HG02642 (cell line): ENCODE data around the gene GPC4.
"Not testable (repeated sequence)": the region's sequence is repeated elsewhere in the genome, so short reads cannot be mapped to it uniquely, and the experiment has no call there.

ENCODE experiments used
- ATAC-seq: cut with Tn5 transposase; IDR thresholded peaks from one replicate; pipeline ENCODE4 v1.9.1; 2021; ENCODE audit warnings: mild to moderate bottlenecking; ENCODE audit not compliant: unreplicated experiment, poor library complexity

The GPC4 gene

DNA sequence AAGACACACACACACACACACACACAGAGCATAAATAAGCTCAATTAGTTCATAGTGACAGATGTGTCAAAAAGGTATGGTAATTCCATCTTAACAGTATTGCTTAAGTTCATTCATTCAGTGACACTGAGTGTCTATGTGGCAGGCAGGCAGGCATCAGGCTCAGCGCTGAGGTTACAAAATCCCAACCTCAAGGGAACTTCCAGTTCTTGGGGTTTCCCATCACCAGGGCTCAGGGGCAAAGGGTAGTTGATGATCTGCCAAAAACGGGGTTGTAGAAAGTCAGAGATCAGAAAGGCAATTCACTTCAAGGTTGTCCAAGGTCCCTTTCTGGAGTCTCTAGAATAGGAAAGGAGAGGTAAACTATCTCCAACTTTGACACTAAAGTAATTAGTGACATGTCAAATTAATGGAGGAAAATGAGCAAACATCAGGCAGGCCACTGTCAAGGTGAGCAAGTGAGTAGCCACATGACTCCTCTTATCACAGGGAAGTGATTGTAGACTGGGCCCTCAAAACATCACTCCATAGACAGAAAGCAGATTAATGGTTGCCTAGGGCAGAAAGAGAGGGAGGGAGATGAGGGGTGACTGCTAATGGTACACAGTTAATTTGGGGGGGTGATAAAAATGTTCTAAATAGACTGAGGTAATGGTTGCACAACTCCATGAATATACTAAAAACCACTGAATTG is 41.8 kb downstream of the GPC4 start:
- no peak for ATAC-seq

DNA sequence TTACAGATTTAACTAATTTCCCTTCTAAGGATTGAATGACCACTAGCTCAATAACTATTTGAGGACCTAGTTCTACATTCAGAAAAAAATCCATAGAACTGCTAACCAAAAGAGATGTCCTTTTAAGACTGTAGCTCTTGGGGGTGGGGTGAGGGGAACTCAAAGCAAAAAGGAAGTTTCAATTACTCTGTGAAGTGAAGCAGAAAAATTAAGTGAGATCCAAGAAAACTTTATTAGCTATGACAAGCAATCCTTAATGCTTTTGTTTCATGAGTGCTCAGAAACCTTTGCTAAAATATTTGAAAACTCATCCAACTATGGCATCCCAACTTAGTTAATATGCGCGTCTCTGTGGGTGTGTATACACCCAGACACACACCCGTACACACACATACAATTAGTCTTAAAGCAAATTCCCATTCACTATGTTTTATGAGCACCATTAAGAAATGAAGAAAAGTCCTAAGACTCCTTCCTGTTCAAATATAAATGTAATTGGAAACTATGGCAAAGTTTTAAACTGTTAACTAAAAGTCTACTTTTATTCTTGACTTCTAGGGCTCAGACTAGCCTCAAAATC is 44.5 kb downstream of the GPC4 start:
- no peak for ATAC-seq

DNA sequence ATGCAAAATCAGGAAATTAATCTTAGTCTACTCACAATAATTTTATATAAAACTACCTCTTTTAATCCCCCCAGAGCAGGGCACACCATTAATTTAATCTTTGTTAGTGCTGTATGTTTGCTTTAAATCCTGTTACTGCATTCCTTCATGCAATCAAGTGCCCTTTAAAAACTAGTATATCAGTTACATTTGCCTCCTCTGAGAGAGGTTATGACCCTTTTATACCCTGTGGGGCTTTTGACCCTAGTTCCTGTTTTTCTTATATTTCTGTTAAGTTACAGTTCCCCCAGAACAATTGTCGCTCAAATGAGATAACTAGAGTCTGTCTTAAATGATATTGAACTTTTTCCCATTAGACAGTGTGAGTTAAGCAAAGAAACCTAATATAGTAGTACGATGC is 46.2 kb downstream of the GPC4 start:
- ATAC-seq = no peak

DNA sequence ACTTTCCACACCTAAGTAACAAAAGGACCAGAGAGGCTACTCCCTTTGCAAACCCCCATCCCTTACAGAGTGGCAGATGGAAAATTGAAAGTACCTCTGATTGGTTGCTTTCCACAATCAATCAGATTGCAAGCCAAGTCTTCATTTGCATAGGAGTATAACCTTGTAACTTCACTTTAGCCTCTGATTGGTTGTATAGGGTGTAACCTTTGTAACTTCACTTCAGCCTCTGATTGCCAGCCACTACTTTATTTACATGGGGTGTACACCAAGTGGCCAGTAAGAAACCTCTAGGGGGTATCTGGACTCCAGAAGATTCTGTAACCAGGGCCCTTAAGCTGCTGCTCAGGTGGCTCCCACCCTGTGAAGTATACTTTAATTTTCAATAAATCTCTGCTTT is 48.6 kb downstream of the GPC4 start:
- ATAC-seq = no peak

DNA sequence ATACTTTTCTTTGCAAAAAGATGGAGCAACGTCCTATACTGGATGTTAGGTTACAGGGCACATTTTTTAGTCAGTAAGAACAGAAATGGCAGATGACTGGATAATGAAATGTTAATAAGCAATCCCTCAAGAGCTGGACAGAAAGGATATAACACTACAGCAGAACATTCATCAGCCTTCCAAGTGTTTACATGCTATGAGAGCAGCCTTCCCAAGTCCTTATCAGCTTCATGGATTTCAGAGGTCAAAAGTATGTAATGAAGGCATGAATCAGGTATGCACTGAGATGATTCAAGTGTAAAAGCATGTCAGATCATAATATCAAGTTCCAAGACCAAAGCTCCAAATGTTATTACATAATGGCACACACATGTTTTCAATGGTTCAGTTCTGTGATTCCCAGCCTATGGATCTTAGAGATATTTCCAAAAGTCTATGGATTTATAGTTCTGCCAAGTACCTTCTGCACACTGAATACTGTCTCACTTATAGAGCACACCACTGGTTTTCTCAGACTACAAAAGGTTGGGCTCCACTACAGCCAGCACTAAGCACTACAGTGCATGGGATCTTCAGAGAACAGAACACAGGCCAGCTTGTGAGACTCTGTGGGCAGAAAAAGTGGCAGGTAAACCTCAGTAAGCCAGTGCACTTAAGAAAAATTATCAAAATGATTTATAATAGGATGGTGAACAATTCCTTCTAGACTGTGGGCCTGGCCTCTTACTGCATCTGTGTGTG is 49.2 kb downstream of the GPC4 start:
- no peak for ATAC-seq

DNA sequence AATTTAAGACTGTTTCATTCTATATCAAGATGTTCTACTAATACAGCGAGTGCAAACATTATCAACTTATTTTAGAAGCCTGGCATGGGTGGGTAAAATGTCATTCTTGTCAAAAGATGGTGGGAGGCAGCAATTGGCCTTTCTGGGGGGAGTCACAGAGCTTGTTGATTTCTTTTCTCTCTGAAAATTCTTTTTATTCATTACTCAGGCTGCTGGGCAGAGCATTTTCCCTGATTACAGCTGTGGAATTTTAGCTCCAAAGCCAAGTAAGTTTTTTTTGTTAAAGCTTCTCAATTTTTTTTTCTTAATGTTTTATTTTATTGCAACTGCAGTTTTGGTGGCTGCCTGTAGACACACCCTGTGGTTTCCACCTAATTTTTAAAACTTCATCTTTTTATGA is 50.4 kb downstream of the GPC4 start:
- no peak for ATAC-seq

DNA sequence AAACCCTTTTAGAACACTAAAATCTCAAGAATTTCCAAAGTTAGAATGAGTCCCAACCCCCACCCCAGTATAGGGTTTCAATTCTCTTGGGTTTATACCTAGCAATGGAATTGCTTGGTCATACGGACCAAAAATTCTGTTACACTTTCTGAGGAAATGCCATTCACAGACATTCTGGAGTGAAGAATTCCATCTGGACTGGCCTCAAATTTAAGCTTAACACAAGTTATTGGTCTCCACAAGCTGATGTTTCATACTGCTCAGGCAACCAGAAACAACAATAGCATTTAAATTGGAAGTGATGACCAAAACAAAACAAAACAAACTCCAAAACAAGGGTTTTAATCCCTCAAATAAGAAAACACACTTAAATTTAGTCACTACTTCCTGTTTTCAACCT is 51.1 kb downstream of the GPC4 start:
- no peak for ATAC-seq

DNA sequence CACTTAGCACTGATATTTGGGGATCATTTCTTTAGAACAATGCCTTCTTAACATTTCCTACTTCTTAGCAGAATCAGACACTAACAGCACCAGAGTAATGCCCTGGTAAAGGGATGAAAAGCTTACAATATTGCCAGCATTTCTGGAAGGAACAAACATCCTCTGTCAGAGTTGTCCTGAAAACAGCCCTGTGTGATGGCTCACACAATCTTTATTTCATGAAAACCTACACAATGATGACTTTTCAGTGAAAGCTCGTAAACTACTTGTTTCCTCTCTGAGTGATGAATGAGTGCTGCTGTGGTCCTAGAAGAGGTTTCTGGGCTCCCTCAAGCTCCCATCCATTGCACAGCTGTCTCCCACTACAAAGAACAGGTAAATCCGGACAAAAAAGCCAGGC is 52.8 kb downstream of the GPC4 start:
- ATAC-seq = no peak

DNA sequence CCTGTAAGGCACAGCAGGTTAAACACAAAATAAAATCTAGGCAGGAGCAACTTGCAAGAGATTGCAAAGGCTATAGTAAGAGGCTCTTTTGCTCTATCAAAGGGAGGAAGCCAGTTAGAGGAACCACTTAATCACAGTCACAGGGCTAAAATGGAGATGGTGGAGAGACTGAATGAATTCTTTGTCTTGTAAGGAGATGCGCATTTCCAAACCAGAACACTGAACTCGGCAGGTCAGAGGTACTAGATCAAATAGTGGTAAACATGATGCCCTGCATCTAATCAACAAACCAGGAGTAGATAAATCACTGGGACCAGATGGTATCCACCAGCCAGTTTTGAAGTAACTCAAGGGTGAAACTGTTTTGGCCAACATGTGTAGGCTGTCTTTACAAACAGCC is 55.8 kb downstream of the GPC4 start:
- no peak for ATAC-seq

DNA sequence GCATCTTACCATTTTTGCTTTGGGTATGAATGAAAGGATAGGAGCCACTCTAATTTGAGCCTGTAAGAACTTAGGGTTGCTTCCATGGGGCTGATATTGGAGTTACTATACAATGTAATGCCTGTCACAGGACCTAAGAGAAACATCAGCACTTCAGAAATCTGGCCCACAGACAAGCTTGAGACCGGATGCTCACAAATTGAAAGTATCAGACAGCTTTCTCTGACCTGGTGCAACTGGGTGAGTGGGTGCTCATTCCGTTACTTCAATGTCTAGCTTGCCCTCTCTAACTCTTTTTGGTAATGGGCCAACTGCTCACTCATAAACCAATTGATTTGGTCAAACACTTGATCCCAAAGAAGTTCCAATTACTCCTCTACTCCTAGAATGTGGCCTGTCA is 62.1 kb downstream of the GPC4 start:
- ATAC-seq = no peak

DNA sequence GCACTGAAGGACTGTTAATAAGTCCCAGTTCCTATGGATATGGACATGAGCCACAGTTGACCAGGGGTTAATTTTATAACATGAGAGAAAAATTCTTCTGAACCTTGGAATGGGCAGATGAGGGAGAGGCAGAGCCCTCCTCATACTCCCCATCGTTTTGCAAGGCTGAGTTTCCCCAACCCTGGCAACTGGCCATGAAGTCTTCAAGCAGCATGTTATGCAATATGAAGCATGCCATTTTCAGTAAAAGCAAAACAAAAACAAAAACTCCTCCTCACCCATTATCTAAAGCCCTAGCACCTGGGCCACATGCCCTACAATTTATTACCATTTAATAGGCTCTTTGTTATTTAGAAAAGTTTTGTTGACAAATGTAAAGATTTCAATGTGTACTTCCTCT is 64.5 kb downstream of the GPC4 start:
- no peak for ATAC-seq

DNA sequence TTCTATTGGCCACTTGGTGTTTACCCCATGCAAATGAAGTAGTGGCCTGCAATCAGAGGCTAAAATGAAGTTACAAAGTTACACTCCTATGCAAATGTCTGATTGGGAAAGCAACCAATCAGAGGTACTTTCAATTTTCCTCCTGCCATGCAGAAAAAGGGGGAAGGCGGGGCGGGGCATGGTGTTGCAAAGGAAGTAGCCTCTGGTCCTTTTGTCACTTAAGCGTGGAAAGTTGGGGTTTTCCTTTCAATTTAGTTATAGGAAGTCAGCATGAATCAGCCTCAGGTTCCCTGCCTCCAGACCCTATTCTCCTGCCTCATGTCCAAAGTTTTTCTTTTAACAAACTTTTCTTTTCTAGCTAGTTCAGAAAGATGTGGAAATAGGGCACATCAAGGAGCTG is 69.3 kb downstream of the GPC4 start:
- ATAC-seq = no peak

DNA sequence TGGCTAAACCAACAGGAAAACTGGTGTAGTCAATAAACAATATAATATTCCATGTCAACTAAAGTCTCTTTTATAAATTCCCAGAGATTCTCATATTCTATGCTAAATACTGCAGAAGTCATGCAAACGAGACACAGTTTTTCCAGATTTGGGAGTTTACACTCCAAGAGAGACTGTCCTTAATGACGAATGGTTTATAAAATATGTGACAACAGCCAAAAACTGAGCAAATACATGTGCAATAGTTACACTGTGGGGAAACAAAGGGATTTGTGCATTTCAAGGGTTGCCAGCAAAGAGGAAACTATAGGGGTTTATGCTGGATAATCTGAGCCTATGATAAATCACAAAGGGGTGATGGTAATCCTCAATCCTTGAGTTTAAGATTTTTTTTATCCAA is 75.7 kb downstream of the GPC4 start:
- no peak for ATAC-seq

DNA sequence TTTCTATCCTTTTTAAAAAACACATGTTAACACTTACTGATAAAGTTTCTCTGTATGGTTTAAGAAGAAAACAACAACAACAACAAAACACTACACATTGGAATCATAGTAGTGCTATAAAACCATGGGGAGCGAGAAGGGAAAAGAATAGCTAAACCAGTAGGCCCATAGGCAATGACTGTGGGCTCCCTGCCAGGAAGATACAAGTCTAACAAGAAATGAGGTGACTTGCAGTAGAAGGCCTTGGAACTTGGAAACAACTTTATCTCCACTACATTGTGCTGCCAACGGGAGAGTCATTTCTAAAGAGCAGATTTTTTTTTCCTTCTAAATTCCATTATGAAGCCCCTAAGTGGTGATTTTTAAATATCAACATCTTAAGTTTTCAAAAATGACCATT is 78.0 kb downstream of the GPC4 start:
- no peak for ATAC-seq

DNA sequence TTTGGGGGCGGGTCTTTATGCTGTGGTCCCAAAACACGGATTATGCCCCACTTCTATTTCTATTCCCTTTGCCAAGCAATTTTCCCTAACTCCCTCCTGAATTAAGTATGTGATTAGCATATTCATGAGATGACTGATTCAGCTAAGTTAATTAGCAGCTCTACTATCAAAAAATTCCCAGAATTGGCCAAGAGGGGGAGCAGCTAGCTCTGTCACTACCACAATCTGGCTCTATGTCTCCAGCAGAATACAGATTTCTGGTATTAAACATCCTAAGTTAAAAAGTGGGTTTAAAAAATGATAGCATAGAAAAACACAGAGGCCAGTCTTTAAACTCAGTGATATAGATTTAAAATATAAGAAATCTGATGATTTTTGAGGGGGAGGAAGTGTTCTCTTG is 80.3 kb downstream of the GPC4 start:
- no peak for ATAC-seq

DNA sequence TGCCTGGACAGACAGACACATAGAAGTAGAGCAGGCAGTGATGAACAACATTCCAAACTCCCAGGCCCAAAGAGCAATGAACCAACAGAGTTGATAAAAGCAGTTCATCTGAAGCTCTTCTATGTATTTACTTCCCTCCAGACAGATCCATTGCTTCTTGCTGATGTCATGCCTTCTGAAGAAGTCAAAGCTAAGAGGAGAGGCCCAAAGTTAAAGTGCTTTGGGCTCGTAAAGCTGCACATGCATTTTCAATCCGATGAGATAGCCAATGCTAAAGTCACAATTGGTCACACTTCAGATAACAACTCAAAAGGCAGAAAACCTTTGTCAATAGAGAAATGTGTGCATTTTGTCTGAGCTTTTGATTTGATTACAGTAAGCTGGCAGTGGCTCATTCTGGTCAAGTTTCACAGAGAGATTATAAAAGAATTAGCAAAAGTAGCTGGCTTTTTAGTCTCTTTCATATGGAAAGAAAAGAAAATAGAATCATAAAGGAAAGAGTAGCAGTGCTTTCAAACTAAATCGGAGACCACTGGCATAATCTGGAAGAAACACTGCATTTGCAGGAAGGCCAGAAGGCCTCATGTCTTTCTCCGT is 82.0 kb downstream of the GPC4 start:
- ATAC-seq = no peak

DNA sequence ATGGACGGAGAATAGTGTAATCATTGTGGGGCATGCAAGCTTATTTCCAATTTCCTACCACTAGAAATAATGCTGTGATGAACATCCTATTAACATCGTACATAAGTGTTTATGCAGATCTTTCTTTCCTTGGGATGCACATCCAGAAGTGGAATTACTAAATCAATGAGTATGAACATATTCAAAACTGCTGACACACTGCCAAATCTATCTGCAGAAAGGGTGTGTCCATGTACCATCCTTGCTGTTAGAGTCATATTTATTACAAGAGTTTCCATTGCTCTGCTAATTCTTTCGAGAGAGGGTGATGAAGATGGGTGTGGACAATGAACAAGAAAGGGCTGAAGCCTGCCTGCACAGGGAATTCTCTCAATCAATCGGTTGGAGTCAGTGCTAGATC is 82.6 kb downstream of the GPC4 start:
- no peak for ATAC-seq

DNA sequence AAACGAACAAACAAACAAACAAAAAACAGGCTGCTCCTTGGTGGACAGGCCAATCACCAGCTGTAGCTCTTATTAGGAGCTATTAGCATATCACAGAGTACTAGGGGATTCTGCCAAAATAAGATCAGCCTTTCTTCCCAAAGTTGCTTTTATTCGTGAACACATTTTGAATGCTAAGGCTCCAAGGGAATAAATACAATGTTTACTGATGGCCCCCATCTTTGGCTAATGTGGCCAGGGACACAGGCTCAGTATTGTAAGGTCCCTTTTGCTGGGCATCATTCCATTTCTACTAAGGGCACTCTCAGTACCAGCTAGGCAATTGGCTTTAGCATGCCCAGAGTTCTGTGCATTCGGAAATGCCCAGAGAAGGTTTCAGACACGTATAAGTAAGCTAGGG is 84.3 kb downstream of the GPC4 start:
- ATAC-seq = no peak

DNA sequence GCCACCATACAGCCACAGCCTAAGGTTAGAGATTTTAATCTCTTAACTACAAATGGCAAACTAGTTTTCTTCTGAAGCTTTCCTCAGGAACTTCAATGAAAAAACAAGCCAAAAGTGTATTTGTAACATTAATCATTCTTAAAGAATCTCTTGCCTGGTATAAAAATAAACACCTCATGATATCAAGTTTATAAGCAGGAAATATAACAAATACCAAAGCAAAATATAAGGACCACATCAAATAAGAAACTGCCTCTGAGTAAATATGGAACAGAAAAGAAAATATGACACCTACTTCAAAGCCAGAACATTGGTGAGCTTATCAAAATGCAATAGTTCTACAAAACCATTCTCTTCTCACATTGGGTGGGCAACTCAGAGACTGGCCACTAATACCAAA is 89.9 kb downstream of the GPC4 start:
- no peak for ATAC-seq

DNA sequence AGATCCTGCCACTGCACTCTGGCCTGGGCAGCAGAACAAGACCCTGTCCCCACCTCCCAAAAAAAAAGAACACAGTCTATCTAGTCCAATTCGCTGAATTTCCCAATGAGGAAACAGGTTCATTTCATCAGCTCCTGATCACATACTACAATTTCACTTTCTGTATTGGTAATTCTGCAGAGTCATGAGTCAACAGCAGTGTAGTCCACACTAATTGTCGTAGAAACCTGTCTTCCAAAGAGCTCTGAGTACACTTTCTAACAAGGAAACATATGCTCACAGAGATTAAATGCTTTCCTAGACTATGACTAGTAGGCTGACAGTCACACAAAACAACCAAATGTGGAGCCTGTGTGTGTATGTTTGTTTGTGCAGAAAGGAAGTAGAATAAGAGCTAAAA is 91.9 kb downstream of the GPC4 start:
- no peak for ATAC-seq

DNA sequence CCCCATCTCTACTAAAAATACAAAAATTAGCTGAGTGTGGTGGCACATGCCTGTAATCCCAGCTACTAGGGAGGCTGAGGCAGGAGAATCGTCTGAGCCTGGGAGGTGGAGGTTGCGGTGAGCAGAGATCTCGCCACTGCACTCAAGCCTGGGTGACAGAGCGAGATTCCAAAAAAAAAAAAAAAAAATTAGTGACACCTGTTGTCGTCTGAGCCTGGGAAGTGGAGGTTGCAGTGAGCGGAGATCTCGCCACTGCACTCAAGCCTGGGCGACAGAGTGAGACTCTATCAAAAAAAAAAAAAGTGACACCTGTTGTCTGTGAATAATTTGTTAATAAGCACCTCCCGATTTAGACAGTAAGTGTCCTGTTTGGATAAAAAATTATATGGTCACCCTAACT is 93.0 kb downstream of the GPC4 start:
- ATAC-seq = not testable (repeated sequence)

DNA sequence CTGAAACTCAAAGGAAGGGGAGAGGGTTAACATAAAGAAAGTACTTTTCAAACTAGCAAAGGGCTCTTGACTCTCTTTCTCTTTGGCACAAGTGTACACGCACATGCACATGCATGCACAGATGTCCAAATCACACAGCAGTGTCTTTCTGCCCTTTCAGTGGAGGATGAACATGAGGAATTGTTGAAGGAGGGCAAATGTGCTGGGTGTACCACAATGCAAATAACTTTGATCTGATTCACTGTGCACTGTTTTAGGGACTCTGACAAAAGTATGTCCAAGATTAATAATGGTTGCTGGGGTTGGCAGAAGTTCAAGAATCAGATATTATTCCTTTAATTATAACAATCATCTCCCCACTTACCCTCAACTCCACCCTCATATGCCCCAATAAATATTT is 93.8 kb downstream of the GPC4 start:
- ATAC-seq = no peak
